ENCODE results near the gene CIAO3.
"Not testable (repeated sequence)": the region's sequence is repeated elsewhere in the genome, so short reads cannot be mapped to it uniquely, and the experiment has no call there.

CIAO3 gene

DNA sequence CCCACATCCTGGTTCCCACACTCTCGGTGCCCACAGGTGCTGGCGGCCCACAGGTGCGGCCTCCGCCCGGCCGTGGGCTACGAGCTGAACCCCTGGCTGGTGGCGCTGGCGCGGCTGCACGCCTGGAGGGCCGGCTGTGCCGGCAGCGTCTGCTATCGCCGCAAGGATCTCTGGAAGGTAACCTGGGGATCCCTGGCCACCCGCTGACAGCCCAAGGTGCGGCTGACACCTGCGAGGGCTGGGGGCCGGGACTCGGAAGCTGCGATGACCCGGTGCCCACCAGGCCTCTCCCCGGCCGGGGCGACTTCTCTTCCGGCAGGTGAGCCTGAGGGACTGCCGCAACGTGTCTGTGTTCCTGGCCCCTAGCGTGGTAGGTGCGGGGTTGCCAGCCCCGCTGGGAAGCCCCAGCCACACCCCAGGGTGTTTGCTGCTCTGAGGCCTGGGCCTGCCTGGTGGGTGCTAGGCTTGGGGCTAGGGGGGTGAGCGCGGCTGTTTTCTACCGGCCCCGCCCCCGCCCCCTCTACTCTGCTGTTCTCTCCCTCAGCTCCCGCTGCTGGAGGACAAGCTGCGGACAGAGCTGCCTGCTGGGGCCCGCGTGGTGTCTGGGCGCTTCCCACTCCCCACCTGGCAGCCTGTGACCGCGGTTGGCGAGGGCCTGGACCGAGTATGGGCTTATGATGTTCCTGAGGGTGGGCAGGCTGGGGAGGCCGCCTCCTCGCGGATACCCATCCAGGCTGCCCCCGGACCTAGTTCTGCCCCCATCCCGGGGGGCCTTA lies 18.8 kb downstream of the CIAO3 start:
- DNase-seq: no peak

DNA sequence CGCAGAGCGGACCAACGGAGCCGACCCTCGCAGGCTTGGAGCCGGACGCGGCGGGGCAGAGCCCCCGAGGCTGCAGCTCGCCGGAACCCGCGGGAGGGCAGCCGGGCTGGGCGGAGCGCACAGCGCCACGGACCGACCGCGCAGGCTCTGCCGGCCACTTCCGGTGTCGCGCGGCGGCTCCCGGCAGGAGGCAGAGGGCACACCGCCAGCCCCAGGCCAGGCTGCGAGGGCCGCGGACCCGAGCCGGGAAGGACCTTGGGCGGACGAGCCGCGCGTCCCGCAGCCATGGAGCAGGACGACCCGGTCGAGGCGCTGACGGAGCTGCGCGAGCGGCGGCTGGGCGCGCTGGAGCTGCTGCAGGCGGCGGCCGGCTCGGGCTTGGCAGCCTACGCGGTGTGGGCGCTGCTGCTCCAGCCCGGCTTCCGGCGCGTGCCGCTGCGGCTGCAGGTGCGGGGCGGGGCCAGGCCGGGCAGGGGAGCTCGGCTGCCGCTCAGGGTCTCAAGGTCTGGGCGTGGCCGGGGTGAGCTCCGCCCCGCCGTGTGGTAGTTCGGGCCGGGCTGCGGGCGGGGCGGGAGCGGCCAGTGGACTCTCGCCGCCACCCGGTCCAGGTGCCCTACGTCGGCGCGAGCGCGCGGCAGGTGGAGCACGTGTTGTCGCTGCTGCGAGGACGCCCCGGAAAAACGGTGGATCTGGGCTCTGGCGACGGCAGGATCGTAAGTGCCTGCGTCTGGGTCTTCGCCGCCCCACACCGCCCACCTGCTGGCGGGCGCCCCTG lies 19.6 kb downstream of the CIAO3 start, which contains the start of gene ANTKMT:
TSS of gene ANTKMT (plus strand) at position 157 of the 775 bp plus-strand sequence. CDS start at position 286, 129 bp downstream.
- DNase-seq: peak; percentile 61

DNA sequence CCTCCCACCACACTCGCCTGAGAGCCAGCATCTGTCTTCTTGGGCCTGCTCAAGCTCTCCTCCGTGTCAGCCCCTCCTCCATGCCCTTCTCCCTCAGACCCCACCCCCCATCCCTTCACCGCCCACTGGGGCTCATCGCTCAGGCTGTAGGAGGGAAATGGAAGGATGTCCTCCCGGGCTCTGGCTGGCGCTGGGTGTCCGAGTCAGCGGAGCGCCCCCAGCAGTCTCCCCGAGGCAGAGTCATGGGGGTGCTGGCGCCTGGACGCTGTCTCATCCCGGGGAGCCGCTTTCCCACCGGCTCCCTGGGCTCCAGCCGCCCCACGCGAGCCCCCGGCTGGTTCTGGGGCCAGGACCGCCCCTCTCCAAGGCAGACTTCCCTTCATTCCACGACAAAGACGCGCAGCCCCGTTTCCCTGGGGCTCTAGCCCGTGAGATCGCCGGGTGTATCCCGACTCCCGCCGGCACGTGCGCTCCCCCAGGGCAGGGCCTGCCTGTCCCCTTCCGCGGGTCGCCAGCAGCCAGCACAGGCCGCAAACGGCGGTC lies 20.3 kb downstream of the CIAO3 start:
- DNase-seq: peak; percentile 18

DNA sequence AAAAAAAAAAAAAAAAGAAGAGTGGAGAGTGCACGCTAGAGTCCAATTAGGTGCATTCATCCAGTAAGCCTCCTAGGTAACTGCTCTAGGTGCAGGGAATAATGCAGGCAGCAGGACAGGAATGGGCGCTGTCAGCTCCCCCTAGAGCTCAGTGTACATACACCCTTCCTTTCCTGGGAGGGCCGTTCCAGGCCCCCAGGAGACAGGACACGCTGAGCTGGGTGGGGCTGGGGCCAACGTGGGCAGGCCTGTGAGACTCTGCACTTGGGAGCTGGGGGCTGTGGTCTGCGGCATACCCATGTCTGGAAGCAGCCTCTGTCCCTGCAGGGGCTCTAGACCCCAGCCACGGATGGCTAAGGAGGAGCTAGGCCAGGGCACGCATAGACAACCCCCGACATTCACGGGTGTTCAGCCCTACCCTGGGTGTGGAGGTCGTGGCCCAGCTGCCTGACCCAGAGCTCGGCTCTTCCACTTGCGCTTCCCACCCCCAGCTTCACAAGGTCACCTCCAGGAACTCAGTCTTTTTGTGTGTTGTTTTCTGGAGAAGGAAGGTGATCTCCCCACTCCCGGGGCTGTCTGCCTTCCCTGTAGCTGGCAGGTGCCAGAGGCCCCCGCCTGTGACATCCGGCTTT lies 20.9 kb downstream of the CIAO3 start:
- DNase-seq: no peak

DNA sequence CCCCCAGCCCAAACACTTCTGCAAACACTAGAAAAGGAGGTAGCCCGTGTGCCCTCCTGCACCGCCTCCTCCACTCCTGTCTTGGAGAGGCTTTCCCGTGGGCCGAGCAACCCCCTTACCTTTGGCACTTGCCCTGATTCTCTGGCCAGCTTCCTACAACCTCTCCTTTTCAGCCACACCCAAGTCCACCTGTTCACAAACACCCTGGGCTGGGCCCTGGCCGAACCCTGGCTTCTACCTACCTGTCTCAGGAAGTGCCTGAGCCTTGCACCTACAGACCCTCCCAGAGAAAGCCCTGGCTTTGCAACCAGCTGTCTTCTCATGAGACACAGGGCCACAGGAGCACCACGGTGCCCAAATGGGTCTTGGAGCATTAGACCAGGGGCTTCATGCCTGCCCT lies 21.9 kb downstream of the CIAO3 start:
- no peak for DNase-seq

DNA sequence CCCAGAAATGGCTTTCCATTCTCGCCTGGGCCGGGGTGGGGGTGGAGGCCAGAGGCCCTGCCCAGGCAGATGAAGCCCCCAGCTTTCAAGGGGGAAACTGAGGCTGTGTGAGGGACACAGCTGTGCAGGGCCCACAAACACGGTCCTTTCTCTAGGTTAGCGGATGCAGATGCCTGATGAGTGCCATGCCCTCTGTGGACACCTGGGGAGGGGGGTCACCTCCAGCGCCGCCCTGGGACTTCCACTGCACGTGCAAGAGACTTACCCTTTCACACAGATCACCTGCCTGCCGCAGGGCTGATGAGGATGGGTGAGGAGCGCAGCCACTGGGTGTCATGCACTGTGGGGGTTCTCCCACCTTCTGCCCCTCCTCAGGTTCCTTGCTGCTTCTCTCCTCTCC lies 22.4 kb downstream of the CIAO3 start:
- DNase-seq: no peak

DNA sequence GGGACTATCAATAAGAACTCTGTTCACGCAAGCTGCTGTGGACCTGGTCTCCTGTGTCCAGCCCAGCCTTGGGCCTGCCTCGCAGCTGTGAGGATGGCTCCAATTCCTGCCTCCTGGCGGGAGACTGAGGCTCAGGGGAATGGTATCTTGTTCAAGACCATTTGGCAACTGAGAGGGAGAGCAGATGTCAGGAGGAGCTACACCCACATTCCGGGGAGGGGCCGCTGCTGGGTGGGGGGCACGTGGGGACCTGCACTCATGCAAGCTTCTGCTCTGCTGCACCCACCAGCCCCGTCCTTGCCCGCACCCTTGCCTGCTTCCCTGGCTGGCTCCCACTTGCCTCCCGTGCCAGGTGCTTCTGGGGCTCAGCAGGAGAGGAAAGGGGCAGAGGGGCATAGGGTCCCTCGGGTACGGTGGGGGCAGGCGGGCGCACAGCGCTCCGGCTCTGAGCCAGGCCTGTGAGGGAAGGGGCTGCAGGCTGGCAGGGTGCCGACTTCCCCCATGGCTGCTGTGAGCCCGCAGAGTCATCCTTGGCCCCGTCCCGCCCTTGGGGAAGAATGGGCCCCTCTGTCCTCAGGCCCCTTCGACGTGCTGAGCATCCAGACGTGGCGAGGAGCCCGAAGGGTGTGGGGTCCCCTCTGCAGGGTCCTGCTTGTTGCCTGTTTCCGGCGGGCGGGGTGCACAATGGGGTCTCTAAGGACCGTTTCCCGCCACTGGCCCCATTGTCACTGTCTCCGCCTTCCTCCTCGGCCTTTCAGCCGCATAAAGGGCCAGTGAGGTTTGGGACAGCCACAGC lies 23.1 kb downstream of the CIAO3 start:
- DNase-seq: no peak

DNA sequence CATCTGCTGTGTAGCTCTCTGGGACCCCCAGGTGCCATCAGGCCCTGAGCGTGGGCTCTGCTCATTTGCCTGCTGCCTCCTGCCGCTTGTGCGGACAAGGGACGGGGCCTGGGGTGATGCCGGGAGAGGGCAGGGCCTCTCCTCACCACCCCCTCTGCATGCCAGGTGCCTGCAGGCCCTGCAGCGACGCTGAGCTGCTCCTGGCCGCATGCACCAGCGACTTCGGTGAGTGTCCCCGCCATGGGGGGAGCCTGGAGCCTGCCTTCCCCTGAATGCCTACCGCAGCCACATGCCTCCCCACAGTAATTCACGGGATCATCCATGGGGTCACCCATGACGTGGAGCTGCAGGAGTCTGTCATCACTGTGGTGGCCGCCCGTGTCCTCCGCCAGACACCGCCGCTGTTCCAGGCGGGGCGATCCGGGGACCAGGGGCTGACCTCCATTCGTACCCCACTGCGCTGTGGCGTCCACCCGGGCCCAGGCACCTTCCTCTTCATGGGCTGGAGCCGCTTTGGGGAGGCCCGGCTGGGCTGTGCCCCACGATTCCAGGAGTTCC lies 23.9 kb downstream of the CIAO3 start:
- DNase-seq: no peak

DNA sequence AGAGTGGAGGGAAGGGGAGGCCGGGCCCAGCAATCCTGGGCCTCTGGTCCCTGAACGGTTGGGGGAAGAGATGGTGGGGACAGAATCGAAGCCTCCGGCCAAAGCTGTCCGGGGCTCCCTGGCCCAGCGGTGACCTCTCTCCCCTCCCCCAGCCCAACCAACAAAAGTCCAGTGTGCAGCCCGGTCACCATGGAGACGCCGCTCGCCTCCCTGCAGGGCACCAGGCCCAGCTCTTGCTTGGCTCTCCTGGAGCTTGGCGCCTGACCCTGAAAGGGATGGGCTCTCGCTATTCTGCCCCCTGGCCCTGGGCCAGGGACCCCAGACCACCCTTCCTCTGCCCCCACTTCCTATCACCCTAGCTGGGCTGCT lies 24.6 kb downstream of the CIAO3 start:
- DNase-seq: no peak

DNA sequence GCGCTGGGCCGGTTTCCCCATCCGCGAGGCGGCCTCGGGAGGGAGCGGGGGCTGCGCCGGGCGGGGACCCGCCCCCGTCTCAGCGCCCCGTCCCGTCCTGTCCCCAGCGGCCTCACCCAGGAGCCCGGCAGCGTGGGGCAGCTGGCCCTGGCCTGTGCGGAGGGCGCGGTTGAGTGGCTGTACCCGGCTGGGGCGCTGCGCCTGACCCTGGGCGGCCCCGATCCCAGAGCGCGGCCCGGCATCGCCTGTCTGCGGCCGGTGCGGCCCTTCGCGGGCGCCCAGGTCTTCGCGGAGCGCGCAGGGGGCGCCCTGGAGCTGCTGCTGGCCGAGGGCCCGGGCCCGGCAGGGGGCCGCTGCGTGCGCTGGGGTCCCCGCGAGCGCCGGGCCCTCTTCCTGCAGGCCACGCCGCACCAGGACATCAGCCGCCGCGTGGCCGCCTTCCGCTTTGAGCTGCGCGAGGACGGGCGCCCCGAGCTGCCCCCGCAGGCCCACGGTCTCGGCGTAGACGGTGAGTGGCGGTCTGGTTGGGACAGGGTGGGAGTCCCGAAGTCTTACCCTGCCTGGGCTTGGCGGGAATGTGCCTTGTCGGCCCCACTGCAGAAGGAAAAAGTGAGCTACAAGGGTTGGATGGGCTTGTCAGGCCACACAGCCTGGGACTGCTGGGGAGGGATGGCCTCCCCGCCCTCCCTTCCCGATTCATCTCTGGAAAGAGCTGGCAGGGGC lies 25.2 kb downstream of the CIAO3 start:
- no peak for DNase-seq

DNA sequence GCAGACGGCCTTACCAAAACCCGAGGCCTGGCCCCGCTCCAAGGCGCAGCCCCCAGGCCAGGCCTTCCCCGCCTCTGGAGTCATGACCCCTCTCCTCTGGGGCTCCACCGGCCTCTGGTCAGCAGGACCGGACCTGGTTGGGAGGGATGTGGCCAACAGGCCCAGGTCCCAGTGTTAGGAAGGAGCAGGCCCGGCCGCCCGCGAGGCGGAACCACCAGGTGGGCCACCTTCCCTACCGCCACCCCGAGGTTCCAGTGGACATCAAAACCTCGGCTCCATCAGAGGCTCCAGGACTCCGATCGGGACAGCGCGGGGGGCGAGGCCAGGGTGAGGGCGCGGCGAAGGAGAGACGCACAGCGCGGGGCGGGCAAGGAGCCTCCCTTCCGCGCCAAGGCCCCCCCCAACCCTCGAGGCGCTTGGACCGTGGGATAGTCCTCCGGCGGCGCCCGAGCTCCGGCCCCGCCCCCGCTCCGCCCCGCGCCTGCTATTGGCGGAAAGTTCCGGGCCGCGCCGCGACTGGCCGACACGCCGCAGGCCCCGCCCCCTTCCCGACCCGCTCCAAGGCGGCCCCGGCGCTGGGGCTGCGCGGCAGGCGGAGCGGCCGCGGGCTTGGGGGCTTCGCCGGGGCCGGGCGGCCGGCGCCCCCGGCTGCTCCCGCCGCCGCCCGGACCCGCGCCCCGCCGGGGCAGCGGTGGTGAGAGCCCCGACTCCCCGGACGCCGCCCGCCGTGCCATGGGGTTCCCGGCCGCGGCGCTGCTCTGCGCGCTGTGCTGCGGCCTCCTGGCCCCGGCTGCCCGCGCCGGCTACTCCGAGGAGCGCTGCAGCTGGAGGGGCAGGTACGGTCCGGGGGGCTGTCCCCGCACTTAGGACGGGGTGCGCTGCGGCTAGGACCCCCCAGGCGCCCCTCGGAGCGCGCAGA lies 26.0 kb downstream of the CIAO3 start, which contains the start of gene METRN:
TSS of gene METRN (plus strand) at position 561 of the 919 bp plus-strand sequence. CDS start at position 733, 172 bp downstream.
- DNase-seq: peak; percentile 41

DNA sequence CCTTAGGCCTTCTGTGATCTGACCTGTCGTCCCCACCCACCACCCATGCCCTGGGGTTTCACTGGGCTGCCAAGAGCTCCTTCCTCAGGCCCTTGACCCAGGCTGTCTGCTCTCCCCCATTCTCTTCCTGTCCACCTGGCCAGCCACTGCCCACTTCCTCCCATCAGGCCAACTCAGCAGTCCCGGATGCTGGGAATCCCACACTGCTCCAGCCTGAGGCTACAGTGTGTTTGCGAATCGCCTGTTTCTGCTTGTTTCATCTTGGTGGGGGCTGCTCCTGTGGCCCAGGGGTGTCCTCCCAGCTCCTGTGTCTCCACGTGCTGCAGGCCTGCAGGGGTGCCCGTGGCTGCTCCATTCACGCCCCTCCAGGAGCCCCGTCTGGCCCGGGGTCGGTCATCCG lies 26.7 kb downstream of the CIAO3 start:
- DNase-seq: no peak

DNA sequence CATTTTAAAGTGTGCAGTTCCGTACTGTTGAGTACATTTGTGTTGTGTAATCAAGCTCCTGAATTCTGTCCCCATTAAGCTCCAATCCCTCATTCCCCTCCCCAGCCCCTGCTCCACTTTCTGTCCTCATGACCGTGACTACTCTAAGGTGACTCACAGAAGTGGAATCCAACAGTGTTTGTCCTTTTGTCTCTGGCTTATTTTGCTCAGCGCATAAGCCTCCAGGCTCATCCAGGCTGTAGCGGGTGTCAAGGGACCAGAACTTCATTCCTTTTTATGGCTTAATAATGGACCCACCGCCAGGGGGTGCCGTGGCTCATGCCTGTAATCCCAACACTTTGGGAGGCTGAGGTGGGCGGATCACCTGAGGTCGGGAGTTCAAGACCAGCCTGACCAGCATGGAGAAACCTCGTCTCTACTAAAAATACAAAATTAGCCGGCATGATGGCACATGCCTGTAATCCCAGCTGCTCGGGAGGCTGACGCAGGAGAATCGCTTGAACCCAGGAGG lies 28.0 kb downstream of the CIAO3 start:
- DNase-seq: not testable (repeated sequence)

DNA sequence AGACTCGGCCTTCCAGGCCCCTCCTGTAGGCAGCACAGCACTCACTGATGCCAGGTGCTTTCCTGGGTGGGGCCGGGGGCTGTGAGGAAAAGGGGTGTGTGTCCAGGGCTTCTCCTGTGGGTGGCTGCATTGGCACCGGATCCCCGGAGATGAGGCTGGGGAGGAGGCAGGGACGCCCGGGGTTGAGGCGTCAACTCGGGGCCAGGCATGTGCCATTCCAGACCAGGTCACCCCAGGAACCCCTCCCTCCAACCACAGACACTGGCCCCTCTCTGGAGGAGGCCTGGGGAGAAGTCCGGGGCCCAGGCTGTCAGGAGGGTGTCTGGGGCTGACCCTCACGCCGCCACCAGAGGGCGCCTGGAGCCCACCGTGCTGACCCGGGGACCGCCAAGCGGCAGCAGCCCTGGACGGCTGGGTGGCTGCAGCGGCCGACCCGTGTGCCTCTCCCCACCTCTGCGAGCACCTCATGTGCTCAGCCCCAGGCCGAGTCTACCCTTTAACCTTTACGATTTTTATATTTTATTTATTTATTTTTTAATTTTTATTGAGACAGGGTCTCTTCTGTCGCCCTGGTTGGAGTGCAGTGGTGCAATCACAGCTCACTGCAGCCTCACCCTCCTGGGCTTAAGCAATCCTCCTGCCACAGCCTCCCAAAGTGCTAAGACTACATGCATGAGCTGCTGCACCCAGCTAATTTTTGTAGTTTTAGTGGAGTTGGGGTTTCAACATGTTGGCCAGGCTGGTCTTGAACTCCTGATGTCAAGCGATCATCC lies 29.1 kb downstream of the CIAO3 start:
- DNase-seq: peak; percentile 45

DNA sequence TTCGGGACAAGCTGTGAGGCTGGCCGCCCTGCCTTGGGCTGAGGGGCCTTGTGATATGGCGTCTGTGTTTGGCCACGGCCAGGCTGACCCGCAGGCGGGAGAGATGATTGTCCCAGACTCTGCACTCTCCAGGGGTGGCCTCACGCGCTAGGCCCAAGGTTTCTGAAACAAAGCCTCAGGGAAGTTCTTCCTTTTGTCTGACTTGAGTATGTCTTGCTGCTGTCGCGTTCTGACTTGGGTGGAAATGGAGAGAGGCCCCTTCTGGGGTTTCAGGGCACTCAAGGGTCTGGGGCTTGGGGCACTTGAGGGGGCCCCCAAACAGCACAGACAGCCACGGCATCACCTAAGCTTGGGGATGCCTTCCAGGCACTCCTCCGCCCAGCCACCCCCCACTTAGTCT lies 29.7 kb downstream of the CIAO3 start:
- no peak for DNase-seq

DNA sequence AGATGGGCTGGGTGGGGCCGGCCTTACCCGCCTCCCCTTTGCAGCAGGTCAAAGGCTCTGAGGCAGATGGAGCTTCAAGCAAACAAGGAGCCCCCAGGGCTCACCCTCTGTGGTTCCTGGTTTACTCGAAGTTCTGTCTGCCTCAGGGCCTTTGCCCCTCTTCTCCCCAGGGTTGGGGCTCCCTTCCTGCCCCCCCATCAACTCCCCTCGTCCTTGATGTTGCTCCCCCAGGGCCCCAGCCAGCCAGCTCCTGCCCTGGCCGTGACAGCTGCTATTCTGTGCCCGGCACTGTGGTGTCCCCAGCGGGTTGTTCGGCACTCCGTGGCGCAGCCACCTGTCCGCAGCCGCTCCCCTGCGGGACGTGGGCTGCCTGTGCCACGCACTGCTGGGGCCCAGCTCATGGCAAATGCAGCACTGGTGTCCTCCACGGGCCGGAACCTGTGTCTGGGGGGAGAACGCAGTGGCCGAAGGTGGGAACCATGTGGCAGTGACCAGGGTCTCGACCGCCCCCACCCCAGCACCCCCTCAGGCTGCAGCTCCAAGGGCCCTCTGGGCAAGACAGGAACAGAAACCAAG lies 30.2 kb downstream of the CIAO3 start:
- no peak for DNase-seq

DNA sequence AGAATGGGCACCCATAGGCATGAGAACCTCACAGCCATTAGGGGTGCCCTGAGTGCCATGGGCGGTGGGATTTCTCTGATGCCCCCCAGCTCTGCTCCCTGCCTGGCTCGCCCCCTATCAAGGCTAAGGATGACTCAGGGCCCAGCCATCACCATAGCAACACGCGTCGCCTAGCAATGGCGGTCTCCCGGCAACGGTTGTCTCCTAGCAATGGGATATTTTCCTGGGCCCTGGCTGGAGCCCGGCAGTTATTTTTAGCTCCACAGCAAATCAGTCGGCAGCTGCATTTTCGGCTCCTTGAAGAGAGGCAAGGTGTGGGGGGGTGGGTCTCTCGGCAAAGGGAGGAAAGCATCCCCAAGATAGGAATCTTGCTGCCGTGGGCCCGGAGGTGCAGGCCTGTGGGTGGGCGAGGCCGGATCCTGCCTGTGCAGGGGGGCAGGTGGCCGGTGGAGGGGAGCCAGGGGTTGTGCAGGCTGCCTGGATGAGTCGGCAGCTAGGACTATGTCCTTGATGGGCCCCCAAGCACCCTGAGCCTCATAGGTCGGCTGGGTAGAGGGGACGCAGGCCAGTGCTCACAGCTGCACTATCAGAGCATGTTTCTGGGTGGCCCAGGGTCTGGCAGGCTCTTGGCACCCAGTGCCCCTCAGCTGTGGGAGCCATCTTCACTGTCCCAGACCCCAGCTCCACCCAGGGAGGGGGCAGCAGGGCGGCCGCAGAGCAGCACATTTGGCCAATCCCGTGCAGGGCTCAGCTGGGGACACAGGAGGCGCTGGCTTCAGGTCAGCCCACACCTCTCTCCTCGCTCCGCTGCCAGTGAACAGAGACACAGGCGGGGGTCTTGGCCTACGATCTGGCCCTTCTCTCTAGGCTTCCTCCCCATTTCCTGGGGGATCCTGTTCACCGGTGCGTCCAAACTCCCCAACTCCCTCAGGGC lies 31.0 kb downstream of the CIAO3 start:
- peak; percentile 89 for DNase-seq

DNA sequence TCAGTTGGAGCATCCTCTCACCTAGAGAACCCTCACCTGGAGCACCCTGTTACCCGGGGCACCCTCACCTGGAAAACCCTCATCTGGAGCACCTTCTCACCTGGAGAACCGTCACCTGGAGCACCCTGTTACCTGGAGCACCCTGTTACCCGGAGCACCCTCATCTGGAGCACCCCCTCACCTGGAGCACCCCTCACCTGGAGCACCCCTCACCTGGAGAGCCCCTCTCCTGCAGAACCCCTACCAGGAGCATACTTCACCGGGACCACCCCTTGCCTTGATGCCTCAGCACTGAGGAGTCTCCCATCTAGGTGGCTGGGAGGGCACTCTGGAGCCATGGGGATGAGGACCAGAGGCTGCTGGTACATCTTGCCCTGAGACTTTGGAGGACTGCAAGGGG lies 31.8 kb downstream of the CIAO3 start:
- no peak for DNase-seq

Measured in NCI-H1105 treated with DMSO at 0.1 percent for 48 hours (cell line).